Measurements from ENCODE around the gene DOCK9. TPM values are rescaled to one million over a fixed set of nuclear protein-coding genes. Genes with fewer than 3 reads are reported as not detected.

DOCK9 gene
- total RNA-seq, 1 experiment from 2014 or later, result 6.7 TPM

- Histone ChIP-seq H3K27ac (ENCODE audit: low read length) (no peak overlapping the region), H3K9me2 (replicated peaks; ENCODE audit: insufficient read depth, low read length) (no peaks in the 10 kb centered on the region), H3K9me3 (ENCODE audit: low read length) (no peaks in the 10 kb centered on the region), H3K4me2 (ENCODE audit: low read depth, low read length, poor library complexity, severe bottlenecking) (no peak overlapping the region), H3K9ac (ENCODE audit: low read length) (no peak overlapping the region), H3K4me3 (ENCODE audit: low read length) (no peak overlapping the region), H3K79me2 (ENCODE audit: low read length) (no peaks in the 10 kb centered on the region), H2AFZ (ENCODE audit: low read length) (no peak overlapping the region), H3K27me3 (ENCODE audit: low read length) (no peaks in the 10 kb centered on the region), H4K20me1 (ENCODE audit: insufficient read depth, low read depth, low read length) (no peaks in the 10 kb centered on the region), H3K4me1 (ENCODE audit: low read length) (no peaks in the 10 kb centered on the region), H3K36me3 (ENCODE audit: insufficient read depth, low read length) (no peaks in the 10 kb centered on the region)
- DNase-seq, result no peak
Observed at GRCh38 chr13:98912846-98913245, 65.0 kb downstream of the DOCK9 start.

GRCh38 chr13:98910501-98910951 is 67.3 kb downstream of the DOCK9 start:
- H3K27ac ChIP-seq (ENCODE audit: low read length), result no peak overlapping the region
- no peak overlapping the region for H3K9ac ChIP-seq (ENCODE audit: low read length)
- no peak overlapping the region for H3K4me3 ChIP-seq (ENCODE audit: low read length)
- H3K4me1 ChIP-seq (ENCODE audit: low read length), result no peaks in the 10 kb centered on the region
- H3K79me2 ChIP-seq (ENCODE audit: low read length), result no peaks in the 10 kb centered on the region
- no peaks in the 10 kb centered on the region for H3K36me3 ChIP-seq (ENCODE audit: insufficient read depth, low read length)
- H4K20me1 ChIP-seq (ENCODE audit: insufficient read depth, low read depth, low read length), result no peaks in the 10 kb centered on the region
- H3K9me2 ChIP-seq (replicated peaks; ENCODE audit: insufficient read depth, low read length), result no peaks in the 10 kb centered on the region
- DNase-seq, result no peak
- H3K27me3 ChIP-seq (ENCODE audit: low read length), result no peaks in the 10 kb centered on the region
- H3K4me2 ChIP-seq (ENCODE audit: low read depth, low read length, poor library complexity, severe bottlenecking), result no peak overlapping the region
- H3K9me3 ChIP-seq (ENCODE audit: low read length), result no peaks in the 10 kb centered on the region
- no peak overlapping the region for H2AFZ ChIP-seq (ENCODE audit: low read length)

- Histone ChIP-seq H3K4me2 (ENCODE audit: low read depth, low read length, poor library complexity, severe bottlenecking) (no peak overlapping the region), H4K20me1 (ENCODE audit: insufficient read depth, low read depth, low read length) (no peaks in the 10 kb centered on the region), H3K9me2 (replicated peaks; ENCODE audit: insufficient read depth, low read length) (no peaks in the 10 kb centered on the region), H3K4me3 (ENCODE audit: low read length) (no peak overlapping the region), H2AFZ (ENCODE audit: low read length) (no peak overlapping the region), H3K36me3 (ENCODE audit: insufficient read depth, low read length) (no peaks in the 10 kb centered on the region), H3K27ac (ENCODE audit: low read length) (no peak overlapping the region), H3K79me2 (ENCODE audit: low read length) (no peaks in the 10 kb centered on the region), H3K27me3 (ENCODE audit: low read length) (no peaks in the 10 kb centered on the region), H3K4me1 (ENCODE audit: low read length) (no peaks in the 10 kb centered on the region), H3K9ac (ENCODE audit: low read length) (no peak overlapping the region), H3K9me3 (ENCODE audit: low read length) (no peaks in the 10 kb centered on the region)
- DNase-seq, result no peak
Observed at GRCh38 chr13:98909016-98909415, 68.8 kb downstream of the DOCK9 start.

- no peaks in the 10 kb centered on the region for H3K9me3 ChIP-seq (ENCODE audit: low read length)
- no peak overlapping the region for H3K4me3 ChIP-seq (ENCODE audit: low read length)
- H3K9ac ChIP-seq (ENCODE audit: low read length), result no peak overlapping the region
- H4K20me1 ChIP-seq (ENCODE audit: insufficient read depth, low read depth, low read length), result no peaks in the 10 kb centered on the region
- no peaks in the 10 kb centered on the region for H3K27me3 ChIP-seq (ENCODE audit: low read length)
- H3K36me3 ChIP-seq (ENCODE audit: insufficient read depth, low read length), result no peaks in the 10 kb centered on the region
- no peak overlapping the region for H3K27ac ChIP-seq (ENCODE audit: low read length)
- DNase-seq, result no peak
- H3K4me1 ChIP-seq (ENCODE audit: low read length), result no peaks in the 10 kb centered on the region
- no peak overlapping the region for H3K4me2 ChIP-seq (ENCODE audit: low read depth, low read length, poor library complexity, severe bottlenecking)
- H3K79me2 ChIP-seq (ENCODE audit: low read length), result no peaks in the 10 kb centered on the region
- H3K9me2 ChIP-seq (replicated peaks; ENCODE audit: insufficient read depth, low read length), result no peaks in the 10 kb centered on the region
- H2AFZ ChIP-seq (ENCODE audit: low read length), result no peak overlapping the region
Observed at GRCh38 chr13:98906746-98907502, 70.9 kb downstream of the DOCK9 start.

GRCh38 chr13:98905199-98905598 is 72.7 kb downstream of the DOCK9 start:
- H3K4me1 ChIP-seq (ENCODE audit: low read length), result no peaks in the 10 kb centered on the region
- no peak overlapping the region for H2AFZ ChIP-seq (ENCODE audit: low read length)
- H3K9me2 ChIP-seq (replicated peaks; ENCODE audit: insufficient read depth, low read length), result no peaks in the 10 kb centered on the region
- no peak overlapping the region for H3K27ac ChIP-seq (ENCODE audit: low read length)
- no peaks in the 10 kb centered on the region for H3K27me3 ChIP-seq (ENCODE audit: low read length)
- no peak overlapping the region for H3K9ac ChIP-seq (ENCODE audit: low read length)
- H3K9me3 ChIP-seq (ENCODE audit: low read length), result no peaks in the 10 kb centered on the region
- DNase-seq, result no peak
- no peaks in the 10 kb centered on the region for H4K20me1 ChIP-seq (ENCODE audit: insufficient read depth, low read depth, low read length)
- no peak overlapping the region for H3K4me2 ChIP-seq (ENCODE audit: low read depth, low read length, poor library complexity, severe bottlenecking)
- H3K36me3 ChIP-seq (ENCODE audit: insufficient read depth, low read length), result no peaks in the 10 kb centered on the region
- no peaks in the 10 kb centered on the region for H3K79me2 ChIP-seq (ENCODE audit: low read length)
- no peak overlapping the region for H3K4me3 ChIP-seq (ENCODE audit: low read length)

- Histone ChIP-seq H3K9me3 (ENCODE audit: low read length) (no peaks in the 10 kb centered on the region), H3K4me3 (ENCODE audit: low read length) (no peak overlapping the region), H3K4me2 (ENCODE audit: low read depth, low read length, poor library complexity, severe bottlenecking) (no peak overlapping the region), H3K27me3 (ENCODE audit: low read length) (no peaks in the 10 kb centered on the region), H3K27ac (ENCODE audit: low read length) (no peak overlapping the region), H4K20me1 (ENCODE audit: insufficient read depth, low read depth, low read length) (no peaks in the 10 kb centered on the region), H3K36me3 (ENCODE audit: insufficient read depth, low read length) (no peaks in the 10 kb centered on the region), H3K4me1 (ENCODE audit: low read length) (no peaks in the 10 kb centered on the region), H3K9me2 (replicated peaks; ENCODE audit: insufficient read depth, low read length) (no peaks in the 10 kb centered on the region), H3K9ac (ENCODE audit: low read length) (no peak overlapping the region), H2AFZ (ENCODE audit: low read length) (no peak overlapping the region), H3K79me2 (ENCODE audit: low read length) (no peaks in the 10 kb centered on the region)
- no peak for DNase-seq
Observed at GRCh38 chr13:98900442-98900841, 77.4 kb downstream of the DOCK9 start.

- Histone ChIP-seq H3K9me3 (ENCODE audit: low read length) (no peaks in the 10 kb centered on the region), H2AFZ (ENCODE audit: low read length) (no peak overlapping the region), H3K4me3 (ENCODE audit: low read length) (no peak overlapping the region), H3K27ac (ENCODE audit: low read length) (no peak overlapping the region), H3K79me2 (ENCODE audit: low read length) (no peaks in the 10 kb centered on the region), H3K36me3 (ENCODE audit: insufficient read depth, low read length) (no peaks in the 10 kb centered on the region), H3K9ac (ENCODE audit: low read length) (no peak overlapping the region), H4K20me1 (ENCODE audit: insufficient read depth, low read depth, low read length) (no peaks in the 10 kb centered on the region), H3K27me3 (ENCODE audit: low read length) (no peaks in the 10 kb centered on the region), H3K4me2 (ENCODE audit: low read depth, low read length, poor library complexity, severe bottlenecking) (no peak overlapping the region), H3K9me2 (replicated peaks; ENCODE audit: insufficient read depth, low read length) (no peaks in the 10 kb centered on the region), H3K4me1 (ENCODE audit: low read length) (no peaks in the 10 kb centered on the region)
- no peak for DNase-seq
Observed at GRCh38 chr13:98897706-98898105, 80.2 kb downstream of the DOCK9 start.

GRCh38 chr13:98896868-98897144 is 81.1 kb downstream of the DOCK9 start:
- Histone ChIP-seq H3K27ac (ENCODE audit: low read length) (no peak overlapping the region), H3K36me3 (ENCODE audit: insufficient read depth, low read length) (no peaks in the 10 kb centered on the region)

More at GRCh38 chr13:98896868-98897144, 81.1 kb downstream of the DOCK9 start:
- Histone ChIP-seq H3K4me3 (ENCODE audit: low read length) (no peak overlapping the region), H3K9me2 (replicated peaks; ENCODE audit: insufficient read depth, low read length) (no peaks in the 10 kb centered on the region), H3K4me2 (ENCODE audit: low read depth, low read length, poor library complexity, severe bottlenecking) (no peak overlapping the region), H3K27me3 (ENCODE audit: low read length) (no peaks in the 10 kb centered on the region), H3K79me2 (ENCODE audit: low read length) (no peaks in the 10 kb centered on the region), H3K4me1 (ENCODE audit: low read length) (no peaks in the 10 kb centered on the region), H2AFZ (ENCODE audit: low read length) (no peak overlapping the region), H3K9me3 (ENCODE audit: low read length) (no peaks in the 10 kb centered on the region), H4K20me1 (ENCODE audit: insufficient read depth, low read depth, low read length) (no peaks in the 10 kb centered on the region), H3K9ac (ENCODE audit: low read length) (no peak overlapping the region)
- DNase-seq, result no peak

All from Karpas-422 (cell line).